GM12892 (cell line): ENCODE results near the gene SLC43A3.

ENCODE experiments used
- DNase-seq: peaks from one replicate; pipeline ENCODE4 v3.0.0; 2011; ENCODE audit not compliant: insufficient read length
- FAIRE-seq: peaks from 2 replicates; lab custom pipeline; 2011; peaks lifted over from hg19 to GRCh38; lab: Jason Lieb, UNC
- POLR2A ChIP-seq: IDR thresholded peaks from 2 replicates; pipeline ENCODE4 v1.6.1; 2011; ENCODE audit warnings: low read depth, low read length, control low read depth
- POLR2AphosphoS5 ChIP-seq: IDR thresholded peaks from 2 replicates; pipeline ENCODE4 v1.6.1; 2011; ENCODE audit warnings: low read depth, low read length, control low read depth
- TAF1 ChIP-seq: IDR thresholded peaks from 2 replicates; pipeline ENCODE4 v1.6.1; 2011; ENCODE audit warnings: low read depth, mild to moderate bottlenecking, control low read depth, low read length, borderline replicate concordance

Gene SLC43A3

DNA sequence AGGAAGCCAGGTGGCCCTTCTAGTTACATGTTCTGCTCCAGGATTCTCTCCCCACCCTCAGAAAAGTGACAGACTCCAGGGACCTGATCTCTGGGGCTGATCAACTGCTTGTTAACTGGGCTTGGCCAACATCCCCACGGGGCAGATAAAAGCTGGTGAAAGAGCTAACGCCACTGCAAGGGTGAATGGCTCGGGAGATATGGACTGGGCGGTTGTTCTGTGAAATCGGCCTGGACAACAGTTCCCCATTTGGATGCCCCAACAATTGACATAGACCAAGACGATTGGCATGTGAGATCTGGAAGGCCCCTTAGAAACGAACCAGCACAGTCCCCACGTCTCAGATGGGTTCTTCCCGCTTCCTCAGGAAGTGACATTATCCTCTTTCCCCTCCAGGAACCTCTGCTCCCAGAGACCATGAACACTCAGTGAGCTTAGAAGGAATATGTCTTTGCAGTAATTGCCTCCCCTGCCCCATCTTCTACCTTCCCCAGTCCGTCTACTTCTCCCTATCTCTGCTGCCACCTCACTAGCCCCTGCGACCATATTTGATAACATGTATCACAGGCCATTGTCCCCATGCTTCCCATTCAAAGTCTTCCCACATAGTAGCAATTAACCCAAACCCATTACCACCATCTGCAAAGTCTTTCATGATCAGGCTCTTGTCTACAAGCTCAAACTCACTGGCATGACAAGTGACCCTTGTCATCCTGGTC is 30.9 kb downstream of the SLC43A3 start:
- FAIRE-seq (no peak), DNase-seq (no peak)
- 0 out of 2 replicates have a peak, but pooled peaks have one; percentile 30 for TF ChIP-seq POLR2AphosphoS5
- no peak for TF ChIP-seq TAF1

DNA sequence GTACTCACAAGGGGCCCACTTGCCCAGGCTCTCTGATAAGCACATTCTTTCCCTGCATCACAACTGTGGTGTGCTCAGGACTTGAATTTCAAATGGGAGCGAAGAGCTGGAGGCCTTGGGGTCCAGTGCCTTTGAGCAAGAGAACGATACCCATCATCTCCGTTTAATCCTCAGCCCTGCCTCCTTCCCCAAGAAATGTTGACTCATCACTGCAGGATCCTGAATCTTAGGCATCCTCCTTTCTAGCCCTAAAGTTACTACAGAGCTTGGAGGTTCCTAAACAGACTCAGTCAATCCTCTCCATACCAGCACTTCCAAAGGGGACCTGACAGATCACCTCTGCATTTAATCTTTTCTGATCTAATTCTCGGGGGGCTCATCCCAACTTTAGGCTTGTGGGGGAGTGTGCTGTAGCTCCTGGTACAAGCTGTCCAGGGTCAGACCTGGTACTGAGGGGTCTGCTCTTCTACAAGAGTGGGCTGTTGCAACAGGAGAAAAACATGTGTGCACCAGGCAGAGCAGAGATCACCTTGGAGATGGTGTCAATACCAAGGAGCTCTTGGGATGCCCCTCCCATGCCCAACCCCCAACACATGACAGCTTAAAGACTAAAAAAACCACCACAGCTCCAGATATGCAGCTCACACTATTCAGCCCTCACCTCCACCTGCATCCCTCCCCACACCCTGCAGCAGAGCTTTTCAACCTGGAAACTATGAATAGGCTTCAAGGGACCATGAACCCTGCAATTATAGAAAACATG is 32.5 kb downstream of the SLC43A3 start:
- TF ChIP-seq POLR2A (no peak), POLR2AphosphoS5 (no peak), TAF1 (no peak)
- DNase-seq = no peak
- no peak for FAIRE-seq

DNA sequence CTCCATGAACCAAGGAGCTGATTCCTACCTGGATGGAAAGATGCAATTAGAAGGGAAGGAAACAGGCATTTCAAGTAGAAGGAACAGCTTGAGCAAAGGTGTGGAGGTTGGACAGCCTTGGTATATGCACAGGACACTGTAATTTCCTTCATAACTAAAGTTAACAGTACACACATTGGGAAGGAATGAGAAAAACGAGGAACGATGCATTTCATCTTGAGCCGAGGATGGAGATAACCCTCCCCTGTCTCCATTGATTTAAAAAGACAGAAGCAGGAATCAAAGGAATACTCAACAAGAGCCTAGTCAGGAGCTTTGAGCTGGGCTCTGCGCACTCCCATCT is 34.2 kb downstream of the SLC43A3 start:
- FAIRE-seq (no peak), DNase-seq (no peak)
- TF ChIP-seq POLR2A (no peak), TAF1 (no peak), POLR2AphosphoS5 (no peak)

DNA sequence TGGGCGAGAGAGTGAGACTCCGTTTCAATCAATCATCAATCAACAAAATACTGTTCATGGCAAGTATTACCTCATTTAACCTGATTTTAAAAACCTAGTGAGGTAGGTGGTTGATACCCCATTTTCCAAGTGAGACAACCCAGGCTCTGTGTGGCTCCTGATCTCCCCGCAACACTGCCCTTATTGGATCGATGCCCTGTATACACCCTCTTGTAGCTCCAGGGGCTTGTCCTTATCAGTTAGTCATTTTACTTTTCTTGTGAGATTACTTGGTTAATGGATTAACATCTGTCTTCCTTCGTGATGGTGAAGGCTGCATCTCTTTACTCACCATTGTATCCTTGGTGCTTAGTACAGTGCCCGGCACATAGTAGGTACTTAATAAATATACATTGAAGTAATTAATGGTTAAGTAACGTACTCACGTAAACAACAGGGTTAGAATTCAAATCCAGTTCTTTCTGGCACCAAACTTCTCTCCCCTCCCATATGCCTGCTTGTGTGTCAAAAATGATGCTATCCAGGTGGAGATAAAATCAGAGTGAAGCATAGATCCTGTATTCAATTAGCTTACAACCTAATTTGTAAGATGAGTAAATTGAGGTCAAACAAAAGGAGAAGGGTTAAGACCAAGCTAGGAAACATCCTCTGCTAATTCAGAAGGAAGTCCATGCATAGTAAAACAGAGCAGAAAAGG is 34.7 kb downstream of the SLC43A3 start:
- FAIRE-seq = no peak
- TF ChIP-seq TAF1 (no peak), POLR2A (no peak), POLR2AphosphoS5 (no peak)
- no peak for DNase-seq

DNA sequence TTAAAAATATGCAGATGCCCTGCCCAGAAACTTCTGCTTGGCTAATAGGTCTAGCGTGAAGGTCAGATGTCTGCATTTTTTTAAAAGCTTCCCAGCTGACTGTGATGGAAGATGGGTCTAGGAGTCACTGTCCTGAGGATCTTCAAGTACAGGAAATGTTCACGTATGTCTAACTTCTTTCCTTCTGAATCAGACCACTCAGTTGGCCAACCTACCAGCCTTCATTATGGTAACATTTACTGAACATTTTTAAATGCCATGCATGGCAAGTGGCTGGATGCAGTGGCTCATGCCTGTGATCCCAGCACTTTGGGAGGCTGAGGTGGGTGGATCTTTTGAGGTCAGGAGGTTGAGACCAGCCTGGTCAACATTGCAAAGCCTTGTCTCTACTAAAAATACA is 35.4 kb downstream of the SLC43A3 start:
- no peak for DNase-seq
- peak; percentile 5 for FAIRE-seq
- TF ChIP-seq TAF1 (no peak), POLR2A (no peak), POLR2AphosphoS5 (no peak)

DNA sequence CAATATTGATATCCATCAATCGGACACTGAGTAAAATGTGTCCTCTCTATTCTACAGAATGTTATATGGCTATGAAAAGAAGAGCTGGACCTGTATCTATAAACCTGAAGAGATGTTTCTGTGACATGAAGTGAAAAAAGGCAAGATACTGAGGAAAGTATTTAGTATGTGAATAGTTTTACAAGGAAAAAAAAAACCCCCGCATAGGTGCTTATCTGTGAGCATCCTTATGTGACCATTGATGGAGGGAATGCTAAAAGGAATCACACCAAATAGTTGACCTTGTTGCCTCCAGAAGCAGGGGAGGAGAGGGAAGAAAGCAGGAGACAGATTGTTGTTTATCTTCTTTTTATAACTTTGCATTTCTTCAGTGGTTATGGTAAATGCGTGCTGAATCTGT is 35.8 kb downstream of the SLC43A3 start:
- DNase-seq (no peak), FAIRE-seq (no peak)
- TF ChIP-seq POLR2A (no peak), TAF1 (no peak), POLR2AphosphoS5 (no peak)

DNA sequence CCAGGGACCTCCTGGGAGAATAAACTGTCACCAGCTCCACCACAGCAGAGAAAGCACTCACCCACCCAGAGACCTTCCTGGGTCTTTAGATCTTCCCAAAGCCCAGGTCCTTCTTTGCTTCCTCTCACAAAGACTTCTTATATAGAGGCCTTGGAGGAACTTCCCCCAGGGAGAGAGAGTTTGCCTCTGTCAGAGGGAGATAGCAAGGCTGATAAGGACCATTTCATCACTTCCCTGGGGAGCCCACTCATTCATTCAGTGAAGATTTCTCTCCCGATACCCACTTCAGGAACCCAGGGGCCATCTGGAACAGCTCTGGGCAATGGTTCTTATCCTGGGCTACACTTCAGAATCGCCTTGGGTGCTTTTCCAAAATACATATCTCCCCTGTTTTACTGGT is 36.4 kb downstream of the SLC43A3 start, which contains the start of gene PRG2:
Gene PRG2, minus strand, starts transcription at position 116 of the 400 bp plus-strand sequence. CDS start 706 bp downstream, outside the sequence.
- FAIRE-seq (no peak), DNase-seq (no peak)
- TF ChIP-seq POLR2A (no peak), POLR2AphosphoS5 (no peak)

DNA sequence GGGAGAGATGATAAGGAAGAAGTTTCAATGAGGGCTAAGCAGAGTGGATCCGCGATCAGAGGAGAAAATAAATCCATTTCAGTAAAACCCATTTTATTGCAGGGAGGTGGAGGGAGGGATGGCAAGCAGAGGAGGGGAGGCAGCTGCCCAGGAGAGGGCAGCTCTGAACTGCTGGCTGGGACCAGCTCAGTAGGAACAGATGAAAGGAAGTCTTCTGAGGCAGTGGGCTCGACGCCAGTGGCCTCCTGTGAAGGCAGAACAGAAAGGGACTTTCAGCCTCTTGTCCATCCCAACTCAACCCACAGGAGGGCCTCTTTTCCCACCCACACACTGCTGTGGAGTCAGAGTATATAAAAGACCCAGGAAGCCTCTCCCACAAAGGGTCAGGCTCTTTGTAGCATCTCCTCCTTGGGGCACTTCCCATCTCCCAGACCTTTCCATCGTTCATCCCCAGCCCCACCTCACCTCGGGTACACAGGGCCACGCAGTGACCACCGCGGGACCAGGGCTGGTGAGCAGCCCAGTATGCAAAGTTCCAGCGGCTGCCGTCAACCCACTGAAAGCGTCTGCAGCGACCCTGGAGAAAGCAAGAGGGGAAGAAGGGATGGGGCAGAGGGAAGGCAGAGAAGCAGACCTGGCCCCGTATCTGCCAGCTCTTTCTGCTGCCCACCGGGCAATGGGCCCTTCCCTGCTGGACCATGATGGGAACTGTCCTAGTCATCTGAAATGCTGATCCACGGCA is 39.5 kb downstream of the SLC43A3 start:
- TF ChIP-seq POLR2AphosphoS5 (no peak), TAF1 (no peak), POLR2A (no peak)

DNA sequence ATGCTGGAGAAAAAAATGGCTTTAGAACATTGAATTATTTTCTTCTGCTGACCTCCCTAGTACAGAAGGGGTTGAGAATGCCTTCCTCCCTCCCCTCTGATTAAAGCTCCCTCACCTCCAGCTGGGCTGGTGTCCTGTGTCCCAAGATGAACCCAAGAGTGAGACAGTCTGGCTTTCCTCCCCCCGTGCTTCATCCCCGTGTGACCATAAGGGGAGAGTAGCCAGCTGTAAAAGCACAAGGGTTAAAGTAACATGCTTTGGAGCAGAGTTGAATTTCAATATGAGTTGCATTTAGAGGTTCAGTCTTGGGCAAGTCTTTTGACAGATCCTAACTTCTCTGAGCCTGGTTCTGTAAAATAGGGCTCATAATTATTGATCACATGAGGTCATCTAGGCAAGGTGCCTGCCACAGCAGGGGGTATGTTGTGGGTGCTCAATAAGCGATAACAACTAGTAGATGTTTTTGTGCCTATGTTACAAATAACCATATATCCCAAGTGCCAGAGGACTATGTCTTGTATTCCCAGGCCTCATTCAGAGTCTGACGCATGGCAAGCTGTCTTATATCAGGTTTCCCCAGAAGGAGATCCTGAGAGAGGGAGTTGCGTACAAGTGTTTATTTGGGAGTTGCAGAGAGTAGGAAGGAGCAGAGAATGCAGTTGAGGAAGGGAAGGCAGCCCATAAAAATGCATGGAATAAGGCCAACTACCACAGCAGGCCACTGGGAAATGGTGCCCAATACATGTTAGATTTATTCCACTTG is 40.6 kb downstream of the SLC43A3 start:
- DNase-seq (no peak), FAIRE-seq (peak; percentile 38)
- TF ChIP-seq POLR2A (no peak), POLR2AphosphoS5 (no peak), TAF1 (no peak)

More for the DNA sequence above, 39.5 kb downstream of the SLC43A3 start:
- DNase-seq (no peak), FAIRE-seq (no peak)

DNA sequence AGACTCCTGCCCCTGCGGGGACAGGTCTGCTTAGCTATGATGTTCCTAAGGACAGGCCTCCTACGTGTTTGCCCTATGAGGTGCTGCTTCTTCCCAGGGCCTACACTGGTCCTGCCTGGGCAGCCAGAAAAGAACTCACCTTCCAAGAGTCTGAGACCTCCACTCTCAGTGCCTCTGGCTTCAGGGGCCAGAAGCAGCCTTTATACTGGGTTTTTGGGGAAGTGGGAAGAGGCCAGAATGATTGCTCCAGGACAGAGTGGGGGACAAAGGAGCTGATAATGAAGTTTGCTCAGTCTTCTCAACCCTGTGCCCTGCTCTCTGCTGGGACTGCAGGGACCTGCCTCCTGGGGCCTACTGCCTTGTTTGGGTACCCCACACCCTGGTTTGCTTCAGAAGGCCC is 45.9 kb downstream of the SLC43A3 start, which contains the start of gene PRG3:
Gene PRG3, minus strand, starts transcription at position 176 of the 400 bp plus-strand sequence. CDS start 442 bp downstream, outside the sequence.
- DNase-seq (no peak), FAIRE-seq (no peak)
- TF ChIP-seq POLR2AphosphoS5 (no peak), POLR2A (no peak), TAF1 (no peak)

DNA sequence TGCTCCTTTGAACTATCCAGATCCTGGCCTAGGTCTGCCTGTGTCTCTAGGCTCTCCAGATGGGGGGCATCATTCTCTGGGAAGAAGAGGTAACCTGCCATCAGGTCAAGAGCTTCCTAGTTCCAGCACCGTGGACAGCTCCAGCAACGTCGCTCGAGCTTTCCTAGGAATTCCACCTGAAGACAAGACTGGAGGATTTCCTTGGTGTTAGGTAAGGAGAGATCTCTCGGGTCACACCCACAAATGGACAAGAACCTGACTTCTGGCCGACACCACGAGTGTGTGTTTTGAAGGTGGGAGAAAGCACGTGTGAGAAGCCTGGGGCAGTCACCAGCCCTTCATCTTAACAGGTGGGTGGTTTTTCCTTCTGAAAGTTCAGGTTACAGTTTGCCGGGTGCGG is 47.2 kb downstream of the SLC43A3 start:
- no peak for TF ChIP-seq POLR2AphosphoS5
- TF ChIP-seq TAF1 = no peak
- TF ChIP-seq POLR2A = no peak
- DNase-seq = no peak
- no peak for FAIRE-seq
